ENCODE data around the gene GNA12.
"Not testable (repeated sequence)": the region's sequence is repeated elsewhere in the genome, so short reads cannot be mapped to it uniquely, and the experiment has no call there.

Gene GNA12

GRCh38 chr7:2748684-2749083 lies 95.4 kb downstream of the GNA12 start:
- not testable (repeated sequence) for DNase-seq (ENCODE audit: low spot score)

DNA sequence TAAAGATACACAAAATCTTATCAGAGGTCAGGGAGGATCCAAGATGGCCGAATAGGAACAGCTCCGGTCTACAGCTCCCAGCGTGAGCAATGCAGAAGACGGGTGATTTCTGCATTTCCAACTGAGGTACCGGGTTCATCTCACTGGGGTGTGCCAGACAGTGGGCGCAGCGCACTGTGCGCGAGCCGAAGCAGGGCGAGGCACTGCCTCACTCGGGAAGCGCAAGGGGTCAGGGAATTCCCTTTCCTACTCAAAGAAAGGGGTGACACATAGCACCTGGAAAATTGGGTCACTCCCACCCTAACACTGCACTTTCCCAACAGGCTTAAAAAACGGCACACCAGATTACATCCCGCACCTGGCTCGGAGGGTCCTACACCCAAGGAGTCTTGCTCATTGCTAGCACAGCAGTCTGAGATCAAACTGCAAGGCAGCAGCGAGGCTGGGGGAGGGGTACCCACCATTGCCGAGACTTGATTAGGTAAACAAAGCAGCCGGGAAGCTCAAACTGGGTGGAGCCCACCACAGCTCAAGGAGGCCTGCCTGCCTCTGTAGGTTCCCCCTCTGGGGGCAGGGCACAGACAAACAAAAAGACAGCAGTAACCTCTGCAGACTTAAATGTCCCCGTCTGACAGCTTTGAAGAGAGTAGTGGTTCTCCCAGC lies 100.5 kb downstream of the GNA12 start:
- DNase-seq (ENCODE audit: low spot score), result not testable (repeated sequence)

- DNase-seq (ENCODE audit: low spot score), result no peak
Observed at GRCh38 chr7:2738766-2739549, 105.2 kb downstream of the GNA12 start.

- peak; percentile 58 for DNase-seq (ENCODE audit: low spot score)
Observed at GRCh38 chr7:2737771-2738540, 106.2 kb downstream of the GNA12 start.

DNA sequence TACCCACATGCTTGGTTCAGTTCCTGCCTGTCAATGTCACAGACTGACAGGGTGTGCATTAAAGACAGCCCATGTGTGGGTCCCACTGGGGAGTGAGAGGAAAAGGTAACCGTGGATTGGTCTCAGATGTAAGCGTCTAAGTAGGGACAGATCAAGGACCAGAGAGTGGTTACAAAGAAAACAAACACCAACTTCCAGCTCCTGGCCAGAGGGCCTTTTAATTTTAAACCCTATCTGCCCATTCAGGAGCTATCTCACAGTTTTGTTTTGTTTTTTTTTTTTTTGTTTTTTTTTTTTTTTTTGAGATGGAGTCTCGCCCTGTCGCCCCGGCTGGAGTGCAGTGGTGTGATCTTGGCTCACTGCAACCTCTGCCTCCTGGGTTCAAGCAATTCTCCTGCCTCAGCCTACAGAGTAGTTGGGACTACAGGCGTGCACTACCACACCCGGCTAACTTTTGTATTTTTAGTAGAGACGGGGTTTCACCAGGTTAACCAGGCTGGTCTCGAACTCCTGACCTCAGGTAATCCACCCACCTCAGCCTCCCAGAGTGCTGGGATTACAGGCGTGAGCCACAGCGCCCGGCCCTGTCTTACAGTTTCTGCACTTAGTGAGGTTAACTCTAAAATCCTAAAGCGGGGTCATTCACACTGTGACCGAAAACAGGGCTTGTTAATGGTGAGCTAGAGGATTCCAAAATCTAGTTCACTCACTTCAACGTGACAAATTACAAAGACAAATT lies 106.9 kb downstream of the GNA12 start:
- DNase-seq (ENCODE audit: low spot score), result not testable (repeated sequence)

- no peak for DNase-seq (ENCODE audit: low spot score)
Observed at GRCh38 chr7:2736411-2736914, 107.6 kb downstream of the GNA12 start.

DNA sequence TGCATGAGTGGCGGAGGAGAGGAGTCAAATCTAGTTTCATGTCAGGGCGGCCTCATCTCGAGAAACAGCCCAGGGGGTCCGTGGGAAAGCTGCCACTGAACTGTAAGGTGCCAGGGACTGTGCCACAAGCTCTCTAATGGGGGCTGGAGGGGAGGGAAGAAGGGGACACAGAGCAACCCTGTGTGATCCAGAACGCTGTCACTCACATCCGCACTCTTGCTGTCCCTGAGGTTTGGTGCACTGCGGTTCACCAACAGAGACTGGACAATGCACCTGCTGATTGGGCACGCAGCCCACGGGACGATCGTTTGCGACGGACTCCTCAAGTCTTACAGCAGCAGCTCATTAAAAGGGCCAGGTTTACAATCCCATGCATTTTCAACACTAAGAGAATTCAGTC lies 108.4 kb downstream of the GNA12 start:
- DNase-seq (ENCODE audit: low spot score), result no peak

- peak; percentile 65 for DNase-seq (ENCODE audit: low spot score)
Observed at GRCh38 chr7:2734751-2735571, 109.1 kb downstream of the GNA12 start.

GRCh38 chr7:2734084-2734686 lies 109.9 kb downstream of the GNA12 start:
- no peak for DNase-seq (ENCODE audit: low spot score)

- no peak for DNase-seq (ENCODE audit: low spot score)
Observed at GRCh38 chr7:2732959-2733584, 111.0 kb downstream of the GNA12 start.

DNA sequence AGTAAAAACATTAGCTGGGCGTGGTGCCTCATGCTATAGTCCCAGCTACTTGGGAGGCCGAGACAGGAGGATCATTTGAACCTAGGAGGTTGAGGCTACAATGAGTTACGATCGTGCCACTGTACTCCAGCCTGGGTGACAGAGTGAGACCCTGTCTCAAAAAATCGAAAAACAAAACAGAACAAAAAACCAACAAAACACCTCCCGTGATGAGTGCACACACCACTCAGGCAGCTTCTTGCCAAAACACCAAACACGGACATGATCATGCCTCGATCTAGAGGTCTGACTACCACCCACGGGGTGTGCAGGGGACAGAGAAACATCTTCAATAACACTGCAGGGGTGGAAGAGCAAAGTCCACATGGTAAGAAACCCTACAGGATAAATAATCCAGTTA lies 111.7 kb downstream of the GNA12 start:
- DNase-seq (ENCODE audit: low spot score), result no peak

- DNase-seq (ENCODE audit: low spot score), result no peak
Observed at GRCh38 chr7:2730846-2731770, 113.0 kb downstream of the GNA12 start.

- DNase-seq (ENCODE audit: low spot score), result peak; percentile 82
Observed at GRCh38 chr7:2729893-2730716, 114.0 kb downstream of the GNA12 start.

DNA sequence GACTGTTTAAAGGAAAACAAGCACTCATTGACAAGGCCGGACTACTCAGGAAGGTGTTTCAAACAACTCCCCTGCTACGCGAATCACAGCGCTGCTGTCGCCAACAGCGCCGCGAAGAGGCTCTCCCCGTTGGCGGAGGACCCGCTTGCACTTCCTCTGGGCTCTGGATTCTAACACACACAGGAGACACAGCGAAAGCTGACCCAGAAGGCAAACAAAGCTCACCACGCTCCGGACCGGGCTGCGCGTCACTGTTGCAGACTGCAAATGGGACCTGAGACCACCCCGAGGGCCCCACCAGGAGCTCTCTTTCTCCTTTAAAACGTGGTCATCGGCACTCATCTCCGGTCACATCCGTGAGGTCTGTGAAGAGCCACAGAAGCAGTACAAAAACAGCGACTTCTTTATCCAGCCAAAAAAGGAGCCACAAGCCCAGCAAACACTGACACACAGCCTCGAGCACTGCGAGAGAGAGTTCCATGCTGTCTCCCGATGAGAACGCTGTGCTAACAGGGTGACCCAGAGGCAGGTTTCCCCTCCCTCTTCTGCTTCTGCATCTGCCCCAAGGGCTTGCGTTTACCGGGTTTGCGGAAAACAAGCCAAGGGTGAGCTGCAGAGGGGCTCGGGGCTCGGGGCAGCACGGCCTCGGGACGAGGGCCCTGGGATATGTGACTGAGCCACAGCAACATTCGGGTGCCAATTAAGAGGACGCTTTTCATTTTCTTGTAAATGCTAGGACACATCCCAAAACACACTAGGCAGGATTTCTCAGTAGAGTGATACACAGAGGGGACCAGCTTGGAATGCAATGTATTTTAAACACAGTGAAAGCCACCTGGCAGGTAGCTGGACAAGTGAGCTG lies 114.8 kb downstream of the GNA12 start:
- peak; percentile 50 for DNase-seq (ENCODE audit: low spot score)

DNA sequence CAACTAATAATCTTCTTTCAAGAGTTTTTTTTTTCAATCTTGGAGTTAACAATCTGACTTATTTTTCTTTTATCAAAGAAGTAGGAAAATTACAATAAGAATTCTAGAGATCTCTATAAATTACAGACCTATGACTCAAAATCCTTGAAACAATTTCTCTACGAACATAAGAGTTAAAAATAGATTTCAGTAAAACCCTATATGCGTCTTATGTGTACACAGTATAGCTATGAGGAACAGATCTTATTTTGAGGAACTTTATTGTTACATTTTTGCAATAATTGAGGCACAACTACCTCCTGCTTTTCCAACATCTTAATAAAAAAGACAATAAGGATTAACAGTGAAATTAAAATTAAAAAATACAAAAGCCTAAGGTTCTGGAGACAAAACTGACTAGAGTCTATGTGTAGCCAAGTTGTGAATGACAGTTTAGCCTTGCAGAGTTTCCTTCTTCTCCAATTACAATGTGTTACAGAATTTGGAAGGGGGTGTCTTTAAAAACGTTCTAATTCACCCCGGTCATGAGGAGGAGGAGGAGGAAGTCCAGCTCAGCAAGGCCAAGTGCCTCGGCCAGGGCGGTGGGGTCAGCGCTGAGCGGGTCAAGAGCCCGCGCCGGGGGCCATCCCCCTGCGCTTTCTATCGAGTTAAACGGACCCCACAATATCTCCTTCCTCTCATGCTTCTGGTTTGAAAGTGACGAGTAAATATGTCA lies 115.6 kb downstream of the GNA12 start:
- no peak for DNase-seq (ENCODE audit: low spot score)

- not testable (repeated sequence) for DNase-seq (ENCODE audit: low spot score)
Observed at GRCh38 chr7:2727206-2727605, 116.9 kb downstream of the GNA12 start.

Data from Ammon's horn (tissue), 1 donor.